Ishikawa (cell line): ENCODE results near the gene BMP10.

Source experiments
- CEBPB ChIP-seq: IDR thresholded peaks from 2 replicates; pipeline ENCODE4 v1.6.1; 2012
- CREB1 ChIP-seq: IDR thresholded peaks from 2 replicates; pipeline ENCODE4 v1.6.1; 2012; ENCODE audit warnings: low read depth
- EGR1 ChIP-seq: IDR thresholded peaks from 2 replicates; pipeline ENCODE4 v1.6.1; 2012
- EP300 ChIP-seq: IDR thresholded peaks from 2 replicates; pipeline ENCODE4 v1.6.1; 2012; ENCODE audit warnings: borderline replicate concordance
- FOXM1 ChIP-seq: IDR thresholded peaks from 2 replicates; pipeline ENCODE4 v1.6.1; 2012; ENCODE audit warnings: low read depth, borderline replicate concordance
- NFIC ChIP-seq: IDR thresholded peaks from 2 replicates; pipeline ENCODE4 v1.6.1; 2012
- RAD21 ChIP-seq: IDR thresholded peaks from 2 replicates; pipeline ENCODE4 v1.6.1; 2012; ENCODE audit warnings: low read depth
- REST ChIP-seq: IDR thresholded peaks from 2 replicates; pipeline ENCODE4 v1.6.1; 2012; ENCODE audit warnings: low read depth, mild to moderate bottlenecking
- TAF1 ChIP-seq: IDR thresholded peaks from 2 replicates; pipeline ENCODE4 v1.6.1; 2012; ENCODE audit warnings: low read depth, mild to moderate bottlenecking
- TCF12 ChIP-seq: IDR thresholded peaks from 2 replicates; pipeline ENCODE4 v1.6.1; 2012; ENCODE audit warnings: low read depth
- TEAD4 ChIP-seq: IDR thresholded peaks from 2 replicates; pipeline ENCODE4 v1.6.1; 2012
- YY1 ChIP-seq: IDR thresholded peaks from 2 replicates; pipeline ENCODE4 v1.6.1; 2012; ENCODE audit warnings: low read depth
- ZBTB7A ChIP-seq: IDR thresholded peaks from 2 replicates; pipeline ENCODE4 v1.6.1; 2012; ENCODE audit warnings: low read depth
- TF ChIP-seq, protein P1 (sequence below): IDR thresholded peaks from 2 replicates; pipeline ENCODE4 v1.6.1; 2012
- TF ChIP-seq, protein P2 (sequence below): IDR thresholded peaks from 2 replicates; pipeline ENCODE4 v1.6.1; 2012

BMP10 gene

DNA sequence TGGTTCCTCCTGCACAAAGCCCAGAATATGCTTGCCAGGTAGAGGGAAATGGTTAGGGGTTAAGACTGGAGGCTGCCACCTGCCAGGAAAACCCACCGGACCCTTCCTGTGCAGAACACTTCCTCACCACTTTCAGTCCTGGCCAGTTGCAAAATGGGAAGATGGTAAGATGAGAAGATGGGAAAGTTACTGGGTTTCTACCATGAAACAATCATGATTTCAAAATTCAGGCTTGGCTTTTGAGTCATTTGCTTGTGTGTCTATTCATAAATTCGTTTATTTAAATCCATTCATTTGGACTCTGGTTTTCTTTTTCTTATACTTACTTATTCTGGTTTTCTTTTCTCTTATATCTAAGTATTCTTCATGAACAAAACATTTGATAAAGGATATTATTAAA, 7.2 kb downstream of the BMP10 start:
- TF ChIP-seq TAF1 (no peak), TEAD4 (no peak), YY1 (no peak), CREB1 (no peak), TCF12 (no peak), EGR1 (no peak), REST (no peak), ZBTB7A (no peak), EP300 (no peak), NFIC (no peak), RAD21 (no peak), CEBPB (no peak), FOXM1 (no peak)
- TF ChIP-seq, protein P1, sequence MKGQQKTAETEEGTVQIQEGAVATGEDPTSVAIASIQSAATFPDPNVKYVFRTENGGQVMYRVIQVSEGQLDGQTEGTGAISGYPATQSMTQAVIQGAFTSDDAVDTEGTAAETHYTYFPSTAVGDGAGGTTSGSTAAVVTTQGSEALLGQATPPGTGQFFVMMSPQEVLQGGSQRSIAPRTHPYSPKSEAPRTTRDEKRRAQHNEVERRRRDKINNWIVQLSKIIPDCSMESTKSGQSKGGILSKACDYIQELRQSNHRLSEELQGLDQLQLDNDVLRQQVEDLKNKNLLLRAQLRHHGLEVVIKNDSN: no peak
- TF ChIP-seq, protein P2, sequence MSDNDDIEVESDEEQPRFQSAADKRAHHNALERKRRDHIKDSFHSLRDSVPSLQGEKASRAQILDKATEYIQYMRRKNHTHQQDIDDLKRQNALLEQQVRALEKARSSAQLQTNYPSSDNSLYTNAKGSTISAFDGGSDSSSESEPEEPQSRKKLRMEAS: no peak

GRCh38 chr2:68862889-68863288, 8.3 kb downstream of the BMP10 start:
- TF ChIP-seq FOXM1 (no peak), TEAD4 (no peak)

DNA sequence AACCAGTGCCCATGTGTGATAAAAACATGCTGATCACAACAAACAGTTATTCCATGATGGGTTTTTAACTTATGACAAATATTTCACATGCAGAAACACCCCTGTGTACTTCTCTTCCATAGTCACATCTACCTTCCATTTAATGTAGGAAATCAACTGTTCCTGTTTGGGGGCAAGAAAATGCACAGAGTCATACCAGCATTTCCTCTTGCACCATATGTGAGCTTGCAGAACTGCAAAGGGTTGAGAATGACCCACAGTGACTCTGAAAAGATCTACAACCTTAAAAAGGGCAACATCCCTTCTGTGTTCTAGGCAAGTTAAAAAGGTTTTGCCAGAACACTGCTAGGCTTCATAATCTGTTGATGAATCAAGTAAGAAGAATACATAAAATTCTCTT, 9.9 kb downstream of the BMP10 start:
- TF ChIP-seq CEBPB (no peak), REST (no peak), TEAD4 (no peak), TAF1 (no peak), TCF12 (no peak), FOXM1 (no peak), RAD21 (no peak)
- TF ChIP-seq, protein P2: no peak
- TF ChIP-seq, protein P1: no peak

- TF ChIP-seq CEBPB (no peak), CREB1 (no peak), RAD21 (no peak), TCF12 (no peak)
These were observed 11.1 kb downstream of the BMP10 start for GRCh38 chr2:68860111-68860510.

DNA sequence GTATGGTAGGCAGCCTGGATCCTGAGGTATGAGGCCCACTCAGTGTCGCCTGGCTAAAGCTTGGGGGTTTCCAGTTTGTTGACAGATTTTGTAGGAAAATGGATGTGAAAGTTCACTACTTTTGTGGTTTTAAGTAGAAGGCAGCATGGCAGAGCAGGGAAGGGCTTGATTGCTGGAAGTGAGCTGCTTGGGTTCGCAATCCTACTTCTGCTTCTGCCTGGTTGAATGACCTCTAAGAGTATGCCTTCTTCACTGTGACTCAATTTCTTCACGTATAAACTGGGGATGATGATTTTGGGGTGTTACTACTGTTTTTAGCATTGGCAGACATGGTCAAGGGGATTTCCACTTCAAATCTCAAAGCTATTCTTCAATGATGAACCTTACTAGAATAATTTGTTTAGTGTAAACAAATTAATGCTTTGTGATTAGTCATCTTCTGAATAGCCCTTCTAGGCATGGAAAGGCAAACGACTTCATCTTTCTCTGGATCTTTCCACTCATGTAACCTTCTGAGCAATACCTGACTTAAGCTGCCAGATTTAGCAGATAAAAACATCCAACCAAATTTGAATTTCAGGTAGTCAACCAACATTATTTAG, 13.2 kb downstream of the BMP10 start:
- TF ChIP-seq CEBPB: no peak
- TF ChIP-seq, protein P1: no peak
- TF ChIP-seq, protein P2: no peak
- TF ChIP-seq RAD21: no peak
- no peak for TF ChIP-seq FOXM1
- TF ChIP-seq EGR1: no peak
- TF ChIP-seq ZBTB7A: no peak
- TF ChIP-seq REST: no peak
- TF ChIP-seq NFIC: no peak
- TF ChIP-seq CREB1: no peak
- TF ChIP-seq YY1: no peak
- TF ChIP-seq TCF12: no peak
- TF ChIP-seq TAF1: no peak
- TF ChIP-seq EP300: no peak
- TF ChIP-seq TEAD4: no peak
